ENCODE data around the gene UBE2S.

The UBE2S gene

GRCh38 chr19:55358943-55359908, 48.4 kb downstream of the UBE2S start:
- peak; percentile 73 for DNase-seq

- no peak for DNase-seq
Measured at GRCh38 chr19:55358493-55358892, 49.1 kb downstream of the UBE2S start.

- no peak for DNase-seq
Measured at GRCh38 chr19:55355213-55355821, 52.3 kb downstream of the UBE2S start.

- DNase-seq, result no peak
Measured at GRCh38 chr19:55354698-55355212, 52.8 kb downstream of the UBE2S start, which contains the start of gene COX6B2. COX6B2 (minus strand) TSS chr19:55354719; CDS start chr19:55354521, 198 bp downstream.

GRCh38 chr19:55353803-55354697, 53.5 kb downstream of the UBE2S start:
- no peak for DNase-seq

GRCh38 chr19:55353356-55353802, 54.2 kb downstream of the UBE2S start:
- DNase-seq, result no peak

- no peak for DNase-seq
Measured at GRCh38 chr19:55352549-55353145, 54.9 kb downstream of the UBE2S start.

- DNase-seq, result no peak
Measured at GRCh38 chr19:55352040-55352439, 55.5 kb downstream of the UBE2S start.

GRCh38 chr19:55350620-55351315, 56.8 kb downstream of the UBE2S start:
- DNase-seq, result no peak
